Measurements from ENCODE around the gene VDAC2. TPM values are rescaled to one million over a fixed set of nuclear protein-coding genes. Genes with fewer than 3 reads are reported as not detected.

The VDAC2 gene
- total RNA-seq, 4 donors from 2014 or later: 52.1 to 234 (median 149) TPM

DNA sequence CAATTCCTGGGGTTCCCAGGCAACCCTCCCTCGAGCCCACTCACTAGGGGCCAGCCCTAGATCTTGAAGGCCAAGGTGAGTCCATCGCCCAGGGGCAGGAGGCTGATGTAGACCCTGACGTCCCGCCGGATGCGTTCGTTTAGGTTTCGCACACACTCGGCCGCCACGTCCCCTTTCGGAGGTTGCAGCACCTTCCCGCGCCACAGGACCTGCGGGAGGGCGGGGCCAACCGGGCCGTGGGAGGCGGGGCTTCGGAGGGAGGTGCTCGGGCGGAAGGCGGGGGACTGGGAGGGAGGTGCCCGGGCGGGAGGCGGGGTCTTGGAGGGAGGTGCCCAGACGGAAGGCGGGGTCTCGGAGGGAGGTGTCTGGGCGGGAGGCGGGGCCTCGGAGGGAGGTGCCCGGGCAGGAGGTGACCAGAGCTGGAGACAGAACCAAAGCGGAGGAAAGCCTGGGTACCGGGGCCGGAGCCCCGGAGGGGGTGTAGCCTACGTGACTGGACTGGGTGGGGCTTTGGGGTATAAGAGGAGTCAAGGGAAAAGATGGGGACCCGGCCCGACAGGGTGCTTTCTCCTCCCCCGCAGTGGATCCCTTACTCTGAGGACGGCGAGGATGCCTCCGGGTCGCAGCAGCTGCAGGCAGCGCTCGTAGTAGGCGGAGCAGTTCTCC is 23.6 kb downstream of the VDAC2 start:
- WGBS, 2 donors (ENCODE audit: low coverage in 1 of 2): 3% methylated on average over 46 of the region's 48 CpGs; no CpG with 5 or more reads in 1 of the 2 donors
- Histone ChIP-seq H3K27me3 (no peaks in the 10 kb centered on the region), H3K27ac (peak overlapping the region; percentile 87 to 92 (median 88)), H3K4me3 (peak overlapping the region; percentile 57 to 76 (median 68)), H3K36me3 (peaks cover 0 to 19% (median 6%) of the 10 kb centered on the region in 4 donors), H3K4me1 (peaks cover 0 to 43% (median 28%) of the 10 kb centered on the region in 4 donors), H3K9me3 (no peaks in the 10 kb centered on the region)
- TF ChIP-seq POLR2AphosphoS5 (IDR thresholded peaks at IDR 0.05) (peak in 2 of 3 donors; percentile 35 to 36), POLR2A (IDR thresholded peaks at IDR 0.05) (peak; percentile 31), EP300 (IDR thresholded peaks at IDR 0.05; ENCODE audit: low read depth) (no peak), CTCF (IDR thresholded peaks at IDR 0.05) (no peak)
- peak; percentile 99 for DNase-seq
- intact Hi-C loops (cut with DNase I; ENCODE audit: low total_unique reads): loop anchor here (5.0 to 10.0 kb wide), 3 partner anchors 122 to 969 kb away; partner anchors contain the start of genes KAT6B and SAMD8
- in situ Hi-C loops (cut with MboI; ENCODE audit: low pct_ligation_motif_present in 1 of 4, low pct_unique_long_range_greater_than_20kb in 1 of 4, low sequenced_read_pairs in 3 of 4): loop anchor here (10.0 to 25.0 kb wide), 4 partner anchors 119 to 972 kb away; partner anchors contain the start of gene SAMD8 (in 4 of the 4)

DNA sequence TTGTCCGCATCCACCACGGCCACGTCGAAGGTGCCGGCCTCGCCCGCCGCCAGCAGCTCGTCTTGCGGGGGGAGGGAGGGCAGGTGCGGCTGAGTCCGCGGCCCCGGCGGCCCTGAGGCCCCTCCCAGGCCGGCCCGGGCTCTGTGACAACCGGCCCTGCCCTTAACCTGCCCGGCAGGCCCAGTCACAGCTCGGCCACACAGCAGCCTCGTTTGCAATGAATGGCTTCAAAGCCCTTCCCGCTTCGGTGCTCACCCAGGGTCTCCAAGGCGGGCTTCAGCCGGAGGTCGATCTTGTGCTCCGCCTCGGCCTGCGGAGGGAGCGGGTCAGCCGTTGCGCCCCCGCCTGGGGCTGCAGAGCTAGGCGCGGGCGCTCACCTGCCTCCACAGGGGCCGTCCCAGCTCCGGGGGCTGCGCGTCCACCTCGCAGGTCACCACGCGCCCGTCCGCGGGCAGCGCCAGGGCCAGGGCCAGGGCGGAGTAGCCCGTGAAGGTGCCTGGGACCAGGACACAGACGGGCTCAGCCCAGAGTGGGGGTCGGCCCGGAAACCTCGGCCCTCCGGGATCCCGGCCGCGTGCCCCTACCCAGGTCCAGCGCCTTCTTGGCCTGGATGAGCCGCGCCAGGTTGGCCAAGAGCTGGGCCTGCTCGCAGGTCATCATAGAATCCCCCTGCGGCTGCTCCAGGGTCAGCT is 24.2 kb downstream of the VDAC2 start:
- Histone ChIP-seq H3K27me3 (no peaks in the 10 kb centered on the region), H3K4me3 (peak overlapping the region; percentile 57 to 76 (median 68)), H3K36me3 (peaks cover 0 to 16% (median 6%) of the 10 kb centered on the region in 4 donors), H3K9me3 (no peaks in the 10 kb centered on the region), H3K27ac (peak overlapping the region; percentile 87 to 92 (median 88)), H3K4me1 (peaks cover 0 to 38% (median 28%) of the 10 kb centered on the region in 4 donors)
- in situ Hi-C loops (cut with MboI; ENCODE audit: low pct_ligation_motif_present in 1 of 4, low pct_unique_long_range_greater_than_20kb in 1 of 4, low sequenced_read_pairs in 3 of 4): loop anchor here (10.0 to 25.0 kb wide), 4 partner anchors 120 to 973 kb away; partner anchors contain the start of gene SAMD8 (in 4 of the 4)
- intact Hi-C loops (cut with DNase I; ENCODE audit: low total_unique reads): loop anchor here (5.0 to 10.0 kb wide), 4 partner anchors 48 to 970 kb away; partner anchors contain the start of genes KAT6B and SAMD8
- 0% methylated on average over 11 of the region's 62 CpGs; no CpG with 5 or more reads in 1 of the 2 donors for WGBS, 2 donors (ENCODE audit: low coverage in 1 of 2)
- no peak for TF ChIP-seq CTCF (IDR thresholded peaks at IDR 0.05)
- peak in 2 of 3 donors; percentile 19 to 46 for TF ChIP-seq POLR2AphosphoS5 (IDR thresholded peaks at IDR 0.05)
- DNase-seq: peak; percentile 69

DNA sequence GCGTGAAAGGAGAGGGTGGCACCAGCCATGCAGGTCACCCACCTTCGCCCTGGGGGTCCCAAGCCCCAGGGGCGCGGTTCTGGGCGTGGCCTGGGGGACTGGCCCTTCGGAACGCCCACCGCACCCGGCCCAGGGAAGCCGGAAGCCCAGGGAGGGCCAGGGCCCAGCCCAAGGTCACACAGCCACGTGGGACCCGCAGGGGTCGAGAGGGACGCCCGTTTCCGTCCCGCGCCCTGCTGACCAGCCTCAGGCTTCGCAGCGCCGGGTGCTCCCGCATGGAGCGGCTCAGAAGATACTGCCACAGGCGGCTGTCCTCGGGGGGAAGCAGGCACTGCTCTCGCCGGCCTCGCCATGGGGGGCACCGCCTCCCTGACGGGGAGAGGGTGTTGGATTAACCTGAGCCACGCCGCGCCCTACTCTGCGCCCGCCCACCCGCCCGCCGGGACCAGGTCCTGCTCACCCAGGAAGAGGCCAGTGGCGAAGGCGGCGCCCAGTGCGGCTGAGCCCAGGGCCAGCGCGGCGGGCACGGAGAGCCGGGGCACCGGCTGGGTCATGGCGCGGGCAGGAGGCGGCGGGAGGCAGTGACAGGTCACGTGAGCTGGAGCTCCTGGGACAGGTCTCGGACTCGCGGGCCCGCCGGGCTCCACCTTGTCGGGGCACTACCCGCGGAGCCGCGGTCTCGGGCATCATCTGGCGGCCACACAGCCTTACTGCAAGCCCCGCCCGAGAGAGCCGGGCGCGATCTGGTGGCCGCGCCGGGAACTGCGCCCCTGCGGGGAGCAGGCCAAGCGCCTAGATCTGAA is 25.0 kb downstream of the VDAC2 start, which contains the start of gene COMTD1:
COMTD1 (minus strand) TSS at position 583 of the 803 bp plus-strand sequence; CDS start at position 554, 29 bp downstream.
- peak; percentile 100 for TF ChIP-seq CTCF (IDR thresholded peaks at IDR 0.05)
- TF ChIP-seq POLR2A (IDR thresholded peaks at IDR 0.05): peak; percentile 37
- no peak for TF ChIP-seq EP300 (IDR thresholded peaks at IDR 0.05; ENCODE audit: low read depth)
- TF ChIP-seq POLR2AphosphoS5 (IDR thresholded peaks at IDR 0.05): peak in 2 of 3 donors; percentile 38 to 51
- in situ Hi-C loops (cut with MboI; ENCODE audit: low pct_ligation_motif_present in 1 of 4, low pct_unique_long_range_greater_than_20kb in 1 of 4, low sequenced_read_pairs in 3 of 4): loop anchor here (10.0 to 25.0 kb wide), 4 partner anchors 121 to 973 kb away; partner anchors contain the start of gene SAMD8 (in 4 of the 4)
- no peaks in the 10 kb centered on the region for H3K9me3 ChIP-seq
- intact Hi-C loops (cut with DNase I; ENCODE audit: low total_unique reads): loop anchor here (5.0 to 10.0 kb wide), 3 partner anchors 48 to 971 kb away; partner anchors contain the start of gene KAT6B
- H3K4me3 ChIP-seq: peak within 1 kb of the TSS; percentile 57 to 76 (median 68)
- WGBS, 2 donors (ENCODE audit: low coverage in 1 of 2): 1% methylated on average over 33 of the region's 76 CpGs; no CpG with 5 or more reads in 1 of the 2 donors
- DNase-seq: peak; percentile 97
- peaks cover 0 to 31% (median 28%) of the 10 kb centered on the region in 4 donors for H3K4me1 ChIP-seq
- no peaks in the 10 kb centered on the region for H3K27me3 ChIP-seq
- peak within 1 kb of the TSS; percentile 87 to 92 (median 88) for H3K27ac ChIP-seq
- peaks cover 0 to 12% (median 6%) of the 10 kb centered on the region in 4 donors for H3K36me3 ChIP-seq
